Lung (tissue), 12 donors: Measurements from ENCODE around the gene ZSWIM5. TPM values are rescaled to one million over a fixed set of nuclear protein-coding genes. Genes with fewer than 3 reads are reported as not detected.

Source experiments
- ATAC-seq: fragments of 200-7000 bp; cut with Tn5 transposase; one replicate; pipeline ENCODE4 v1.9.1; 2020; ENCODE audit warnings: moderate number of reproducible peaks; ENCODE audit not compliant: insufficient read depth, low FRiP score
- DNase-seq, 3 donors: peaks; one replicate each; pipeline ENCODE4 v3.0.0-alpha.2; 2013 to 2017
- H3K27ac ChIP-seq, 2 donors: one replicate each; pipeline ENCODE4 v1.5.1; 2013; ENCODE audit warnings: mild to moderate bottlenecking in 2 of 2, moderate library complexity in 2 of 2, control low read depth in 1 of 2, inconsistent platforms in 1 of 2, low read depth in 1 of 2, low read length in 1 of 2
- H3K27me3 ChIP-seq, 3 donors: one replicate each; pipeline ENCODE4 v1.5.1; 2013; ENCODE audit warnings: low read length in 2 of 3; ENCODE audit not compliant: control insufficient read depth in 3 of 3, insufficient read depth in 3 of 3
- H3K36me3 ChIP-seq, 4 donors: one replicate each; pipeline ENCODE4 v1.5.1; 2013; ENCODE audit warnings: low read length in 4 of 4, mild to moderate bottlenecking in 1 of 4, moderate library complexity in 1 of 4; ENCODE audit not compliant: control insufficient read depth in 4 of 4, insufficient read depth in 4 of 4
- H3K4me1 ChIP-seq, 5 donors: one replicate each; pipeline ENCODE4 v1.5.1; 2013; ENCODE audit warnings: low read length in 5 of 5, mild to moderate bottlenecking in 2 of 5, moderate library complexity in 1 of 5; ENCODE audit not compliant: control insufficient read depth in 5 of 5, insufficient read depth in 5 of 5
- H3K4me3 ChIP-seq: one replicate; pipeline ENCODE4 v1.5.1; 2013; ENCODE audit warnings: mild to moderate bottlenecking, control low read depth, moderate library complexity
- H3K9ac ChIP-seq, 2 donors: one replicate each; pipeline ENCODE4 v1.5.1; 2013; ENCODE audit warnings: low read length in 2 of 2, control low read depth in 1 of 2; ENCODE audit not compliant: insufficient read depth in 1 of 2
- H3K9me3 ChIP-seq, 4 donors: one replicate each; pipeline ENCODE4 v1.5.1; 2013; ENCODE audit warnings: low read length in 3 of 4, mild to moderate bottlenecking in 1 of 4, moderate library complexity in 1 of 4; ENCODE audit not compliant: control insufficient read depth in 4 of 4, insufficient read depth in 3 of 4
- WGBS, 2 donors: extraction: QIAGEN DNeasy Blood & Tissue Kit; methylation state at CpG; one replicate each; pipeline ENCODE4 v1.1.7; 2013; 5-methylcytosine and 5-hydroxymethylcytosine counted together
- polyA plus RNA-seq, 2 donors: library from polyadenylated mRNA; stranded (reverse); fragments of 200-250 nt; gene quantifications; one replicate each; pipeline ENCODE4 v1.2.1, GENCODE V29; 2013
- total RNA-seq, 2 donors: library from RNA; depleted of rRNA in 1 of 2; stranded (reverse); fragments of >200 nt in 1 of 2; gene quantifications; one replicate each; pipeline ENCODE4 v1.2.1, GENCODE V29; 2014 to 2021
- TF ChIP-seq, protein P1 (sequence below): IDR thresholded peaks from 2 replicates; pipeline ENCODE4 v1.5.1; 2012; ENCODE audit warnings: mild to moderate bottlenecking; ENCODE audit errors: control extremely low read depth, extremely low read depth
- donor health status: control.
- donor health status: control.
- donor health status: Bipolar disorder and iron deficiency.
- donor health status: healthy.
- donor health status: DM: yes; HTN: yes; CAD: no.

ZSWIM5 gene
- total and polyA plus RNA-seq, 4 donors = 0.96 to 3.8 (median 2.1) TPM

DNA sequence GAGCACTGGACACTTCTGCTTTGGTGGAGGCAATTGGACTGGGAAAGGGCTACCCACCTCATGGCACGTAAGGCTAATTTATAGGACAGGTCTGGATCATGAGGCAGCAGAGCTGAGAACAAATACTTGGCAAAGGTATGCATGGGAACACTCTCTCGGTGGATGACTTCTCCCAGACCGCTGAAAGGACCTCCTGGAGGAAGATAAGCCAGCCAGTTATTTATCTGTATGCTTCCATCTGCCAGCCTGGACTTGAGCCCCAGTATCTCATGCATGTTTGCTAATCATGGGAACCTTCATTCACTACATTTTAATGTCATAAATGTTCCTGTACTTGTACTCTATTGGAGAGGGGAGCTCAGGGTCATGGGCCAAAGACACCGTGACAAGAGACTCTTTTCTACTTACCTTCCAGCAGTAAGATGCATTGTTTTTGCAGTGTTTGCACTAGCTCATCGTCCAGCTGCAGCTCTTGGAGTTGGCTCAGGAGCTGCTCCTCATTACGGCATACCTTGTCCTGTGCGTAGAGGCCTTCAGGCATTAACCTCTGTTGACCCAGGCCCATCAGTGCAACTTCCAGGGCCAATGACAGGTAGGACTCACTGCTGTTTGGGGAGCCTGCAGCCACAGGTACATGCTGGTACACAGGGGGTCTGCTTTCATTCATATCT is 170.6 kb downstream of the ZSWIM5 start:
- H3K4me1 ChIP-seq = peaks cover 0 to 2% (median 0%) of the 10 kb centered on the region in 5 donors
- WGBS, 2 donors = 86 to 91% methylated on average over 7 of the region's 7 CpGs
- H3K4me3 ChIP-seq = no peak overlapping the region
- TF ChIP-seq, protein P1, sequence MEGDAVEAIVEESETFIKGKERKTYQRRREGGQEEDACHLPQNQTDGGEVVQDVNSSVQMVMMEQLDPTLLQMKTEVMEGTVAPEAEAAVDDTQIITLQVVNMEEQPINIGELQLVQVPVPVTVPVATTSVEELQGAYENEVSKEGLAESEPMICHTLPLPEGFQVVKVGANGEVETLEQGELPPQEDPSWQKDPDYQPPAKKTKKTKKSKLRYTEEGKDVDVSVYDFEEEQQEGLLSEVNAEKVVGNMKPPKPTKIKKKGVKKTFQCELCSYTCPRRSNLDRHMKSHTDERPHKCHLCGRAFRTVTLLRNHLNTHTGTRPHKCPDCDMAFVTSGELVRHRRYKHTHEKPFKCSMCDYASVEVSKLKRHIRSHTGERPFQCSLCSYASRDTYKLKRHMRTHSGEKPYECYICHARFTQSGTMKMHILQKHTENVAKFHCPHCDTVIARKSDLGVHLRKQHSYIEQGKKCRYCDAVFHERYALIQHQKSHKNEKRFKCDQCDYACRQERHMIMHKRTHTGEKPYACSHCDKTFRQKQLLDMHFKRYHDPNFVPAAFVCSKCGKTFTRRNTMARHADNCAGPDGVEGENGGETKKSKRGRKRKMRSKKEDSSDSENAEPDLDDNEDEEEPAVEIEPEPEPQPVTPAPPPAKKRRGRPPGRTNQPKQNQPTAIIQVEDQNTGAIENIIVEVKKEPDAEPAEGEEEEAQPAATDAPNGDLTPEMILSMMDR = no peak
- H3K27me3 ChIP-seq = no peaks in the 10 kb centered on the region
- H3K9me3 ChIP-seq = no peaks in the 10 kb centered on the region
- H3K27ac ChIP-seq = no peak overlapping the region
- H3K9ac ChIP-seq = no peak overlapping the region
- ATAC-seq (no peak), DNase-seq (no peak)
- H3K36me3 ChIP-seq = no peaks in the 10 kb centered on the region

DNA sequence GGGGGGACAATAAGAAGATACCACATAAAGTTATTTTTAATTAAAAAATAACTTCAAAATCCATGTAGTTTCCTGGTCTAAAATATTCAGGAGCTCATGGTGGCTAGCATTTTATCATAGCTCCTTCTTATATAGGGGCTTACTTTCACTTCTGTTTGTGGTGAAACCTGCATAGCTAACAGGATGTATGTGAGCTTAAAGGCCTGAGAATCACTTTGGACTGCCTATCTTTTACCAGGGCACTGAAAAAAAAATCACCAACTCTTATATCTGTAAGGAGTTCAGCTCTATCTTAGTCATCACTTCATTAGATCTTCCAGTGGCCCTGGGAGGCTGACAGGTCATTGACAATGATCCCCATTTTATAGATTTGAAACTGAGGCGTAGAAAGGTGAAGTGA is 173.0 kb downstream of the ZSWIM5 start:
- no peaks in the 10 kb centered on the region for H3K9me3 ChIP-seq
- 96 to 100% methylated on average over 1 of the region's 1 CpG for WGBS, 2 donors
- H3K27me3 ChIP-seq = no peaks in the 10 kb centered on the region
- H3K9ac ChIP-seq = no peak overlapping the region
- H3K4me1 ChIP-seq = peaks cover 0 to 2% (median 0%) of the 10 kb centered on the region in 5 donors
- DNase-seq (no peak), ATAC-seq (no peak)
- H3K27ac ChIP-seq = no peak overlapping the region
- H3K36me3 ChIP-seq = no peaks in the 10 kb centered on the region
- no peak overlapping the region for H3K4me3 ChIP-seq
- TF ChIP-seq, protein P1 = no peak

- no peaks in the 10 kb centered on the region for H3K27me3 ChIP-seq
- no peak overlapping the region for H3K4me3 ChIP-seq
- H3K27ac ChIP-seq = no peak overlapping the region
- H3K9ac ChIP-seq = no peak overlapping the region
- peaks cover 0 to 2% (median 0%) of the 10 kb centered on the region in 5 donors for H3K4me1 ChIP-seq
- no peaks in the 10 kb centered on the region for H3K9me3 ChIP-seq
- WGBS, 2 donors = 71 to 83% methylated on average over 2 of the region's 2 CpGs
- DNase-seq = no peak
- ATAC-seq = no peak
- TF ChIP-seq, protein P1 = no peak
- H3K36me3 ChIP-seq = no peaks in the 10 kb centered on the region
These were observed 173.6 kb downstream of the ZSWIM5 start for GRCh38 chr1:45032837-45033236.

DNA sequence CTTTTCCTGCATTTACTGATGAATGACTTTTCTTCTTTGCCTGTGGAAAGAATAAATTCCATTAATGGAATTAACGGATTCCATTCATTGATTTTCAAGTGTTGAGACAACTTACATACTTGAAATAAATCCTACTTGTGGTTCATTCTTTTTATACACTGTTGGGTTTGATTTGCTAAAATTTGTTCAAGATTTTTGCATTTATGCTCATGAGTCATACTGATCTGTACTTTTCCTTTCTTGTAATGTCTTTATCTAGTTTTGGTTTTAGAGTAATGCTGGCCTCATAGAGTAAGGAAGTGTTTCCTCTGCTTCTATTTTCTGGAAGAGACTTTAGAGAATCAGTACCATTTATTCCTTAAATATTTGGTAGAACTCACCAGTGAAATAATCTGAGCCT is 180.0 kb downstream of the ZSWIM5 start:
- 89 to 96% methylated on average over 1 of the region's 1 CpG for WGBS, 2 donors
- no peaks in the 10 kb centered on the region for H3K9me3 ChIP-seq

More for the DNA sequence above, 180.0 kb downstream of the ZSWIM5 start:
- Histone ChIP-seq H3K4me3 (no peak overlapping the region), H3K27me3 (no peaks in the 10 kb centered on the region), H3K4me1 (no peaks in the 10 kb centered on the region), H3K9ac (no peak overlapping the region), H3K27ac (no peak overlapping the region), H3K36me3 (no peaks in the 10 kb centered on the region)
- TF ChIP-seq, protein P1 = no peak
- ATAC-seq (no peak), DNase-seq (no peak)
